Amniotic stem cell (primary cell): ENCODE measurements around the gene COX10.
"Not testable (repeated sequence)": the region's sequence is repeated elsewhere in the genome, so short reads cannot be mapped to it uniquely, and the experiment has no call there.

ENCODE experiments used
- DNase-seq: peaks from one replicate; lab custom pipeline; 2025; lab: John Stamatoyannopoulos, UW

COX10 gene

DNA sequence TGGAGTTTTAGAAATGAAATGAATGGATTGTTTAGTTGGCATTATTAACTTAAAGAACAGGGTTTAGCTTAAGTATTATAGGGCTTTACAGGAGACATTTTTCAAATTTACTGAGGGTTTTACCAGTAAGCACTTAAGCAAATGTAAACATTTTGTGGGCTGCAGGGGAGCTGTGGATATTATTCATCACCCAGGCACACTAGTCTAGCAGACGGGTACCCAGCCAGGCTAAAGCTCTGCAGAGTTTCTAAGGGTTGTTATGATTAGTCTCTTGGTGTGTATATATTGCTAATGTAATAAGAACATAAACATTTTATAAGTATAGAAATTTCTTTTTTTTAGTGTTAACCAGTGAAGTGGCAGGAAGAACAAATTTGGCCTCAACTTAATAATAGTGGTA lies 110.6 kb downstream of the COX10 start:
- DNase-seq, result not testable (repeated sequence)

- DNase-seq, result not testable (repeated sequence)
Measured at GRCh38 chr17:14182084-14182483, 112.8 kb downstream of the COX10 start.

DNA sequence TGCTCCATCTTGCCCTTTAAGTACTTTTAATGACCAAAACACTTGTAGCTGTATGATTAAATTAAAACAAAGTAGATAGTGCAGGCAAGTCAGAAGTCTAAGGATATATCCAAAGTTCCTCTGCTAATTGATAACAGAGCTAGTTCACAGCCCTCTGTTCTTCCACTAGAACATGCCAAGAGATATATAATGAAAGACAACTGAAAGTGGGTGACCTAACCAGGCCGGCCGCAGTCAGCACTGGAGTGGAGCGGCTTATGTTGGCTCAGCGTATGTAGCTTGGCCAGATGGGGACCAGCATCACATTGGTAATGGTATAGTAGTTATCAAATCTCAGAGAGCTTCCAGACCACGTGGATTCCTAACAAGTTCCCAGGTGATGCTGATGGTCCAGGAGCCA lies 115.2 kb downstream of the COX10 start:
- not testable (repeated sequence) for DNase-seq

- DNase-seq, result not testable (repeated sequence)
Measured at GRCh38 chr17:14186443-14186842, 117.1 kb downstream of the COX10 start.

- not testable (repeated sequence) for DNase-seq
Measured at GRCh38 chr17:14190774-14191173, 121.5 kb downstream of the COX10 start.

GRCh38 chr17:14191469-14191868 lies 122.2 kb downstream of the COX10 start:
- DNase-seq, result not testable (repeated sequence)

- not testable (repeated sequence) for DNase-seq
Measured at GRCh38 chr17:14192039-14192438, 122.7 kb downstream of the COX10 start.

GRCh38 chr17:14192636-14193344 lies 123.5 kb downstream of the COX10 start:
- DNase-seq, result not testable (repeated sequence)

- DNase-seq, result no peak
Measured at GRCh38 chr17:14196377-14196997, 127.2 kb downstream of the COX10 start.

DNA sequence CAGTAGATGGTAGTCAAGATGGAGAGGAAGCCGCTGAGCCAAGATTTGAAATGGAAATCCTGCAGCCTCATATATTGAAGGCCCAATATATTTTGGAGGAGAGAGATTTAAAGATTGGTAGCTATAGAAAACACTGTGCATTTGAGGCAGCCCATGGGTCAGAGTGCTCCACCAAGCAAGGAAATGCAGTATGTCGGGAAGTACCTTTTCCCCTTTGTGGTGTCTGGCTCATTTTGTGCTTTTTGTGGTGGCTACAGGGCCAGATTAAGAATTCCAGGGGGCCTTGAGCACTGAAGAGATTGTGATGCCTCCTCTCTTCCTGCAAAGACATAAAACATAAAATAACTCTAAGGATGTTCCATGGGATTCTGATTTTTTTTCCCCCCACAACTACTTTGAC lies 127.8 kb downstream of the COX10 start:
- DNase-seq, result no peak

- DNase-seq, result no peak
Measured at GRCh38 chr17:14197586-14197985, 128.3 kb downstream of the COX10 start.

GRCh38 chr17:14198013-14198412 lies 128.7 kb downstream of the COX10 start:
- DNase-seq, result no peak

DNA sequence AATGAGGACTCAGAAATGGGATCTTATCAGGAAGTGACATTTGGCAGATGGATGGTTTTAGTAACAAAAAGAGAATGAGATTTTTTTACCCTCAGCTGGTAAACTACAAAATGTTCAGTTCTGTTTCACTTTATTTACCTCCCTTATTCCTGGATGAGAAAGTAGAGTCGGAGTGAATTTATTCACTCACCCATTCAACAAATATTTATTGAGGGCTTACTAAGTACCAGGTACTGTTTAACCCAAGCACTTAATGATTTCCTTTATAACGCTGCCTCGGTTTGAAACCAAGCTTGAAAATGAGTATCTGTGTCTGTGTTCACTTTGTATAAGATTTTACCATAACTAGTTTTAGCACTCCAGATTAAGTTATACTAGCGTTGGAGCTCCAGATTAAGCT lies 129.3 kb downstream of the COX10 start:
- DNase-seq, result no peak

DNA sequence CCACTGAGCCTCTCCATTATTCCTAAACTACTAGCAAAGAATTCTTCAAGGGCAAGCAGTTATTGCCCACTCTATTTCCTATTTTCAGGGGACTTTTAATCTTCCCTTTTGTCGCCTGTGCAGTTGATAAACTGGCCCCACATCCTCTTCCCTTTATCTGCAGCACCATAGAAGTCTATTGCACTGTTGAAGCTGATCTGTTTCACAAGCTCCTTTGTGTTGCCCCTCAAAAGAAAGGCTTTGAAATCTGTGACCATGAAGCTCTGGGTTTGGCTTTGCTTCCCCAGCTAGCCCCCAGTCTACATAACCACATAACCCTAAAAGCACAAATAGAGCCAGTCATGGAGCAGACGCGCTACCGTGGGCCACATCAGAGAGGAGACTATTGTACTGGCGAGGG lies 130.3 kb downstream of the COX10 start:
- no peak for DNase-seq

DNA sequence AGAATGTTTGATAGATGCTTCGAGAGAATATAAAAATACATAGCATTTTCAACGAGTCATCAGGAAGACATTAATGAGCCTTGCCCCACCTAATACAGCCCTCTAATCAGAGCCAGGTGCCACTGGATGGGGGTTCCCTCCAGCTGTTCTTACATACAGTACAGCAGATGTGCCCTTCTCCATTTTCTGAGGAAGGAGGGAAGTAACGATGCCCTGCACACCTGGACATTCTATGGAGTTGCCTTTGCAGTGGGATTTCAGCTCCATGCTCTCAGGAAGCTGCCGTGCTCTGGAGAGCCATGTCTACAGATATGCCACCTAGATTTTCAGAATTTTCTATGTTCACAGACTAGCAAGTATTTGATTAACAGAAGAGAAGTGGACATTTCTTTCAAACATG lies 131.1 kb downstream of the COX10 start:
- DNase-seq, result no peak

GRCh38 chr17:14201021-14201987 lies 132.0 kb downstream of the COX10 start:
- no peak for DNase-seq

- no peak for DNase-seq
Measured at GRCh38 chr17:14201988-14202380, 132.7 kb downstream of the COX10 start.

DNA sequence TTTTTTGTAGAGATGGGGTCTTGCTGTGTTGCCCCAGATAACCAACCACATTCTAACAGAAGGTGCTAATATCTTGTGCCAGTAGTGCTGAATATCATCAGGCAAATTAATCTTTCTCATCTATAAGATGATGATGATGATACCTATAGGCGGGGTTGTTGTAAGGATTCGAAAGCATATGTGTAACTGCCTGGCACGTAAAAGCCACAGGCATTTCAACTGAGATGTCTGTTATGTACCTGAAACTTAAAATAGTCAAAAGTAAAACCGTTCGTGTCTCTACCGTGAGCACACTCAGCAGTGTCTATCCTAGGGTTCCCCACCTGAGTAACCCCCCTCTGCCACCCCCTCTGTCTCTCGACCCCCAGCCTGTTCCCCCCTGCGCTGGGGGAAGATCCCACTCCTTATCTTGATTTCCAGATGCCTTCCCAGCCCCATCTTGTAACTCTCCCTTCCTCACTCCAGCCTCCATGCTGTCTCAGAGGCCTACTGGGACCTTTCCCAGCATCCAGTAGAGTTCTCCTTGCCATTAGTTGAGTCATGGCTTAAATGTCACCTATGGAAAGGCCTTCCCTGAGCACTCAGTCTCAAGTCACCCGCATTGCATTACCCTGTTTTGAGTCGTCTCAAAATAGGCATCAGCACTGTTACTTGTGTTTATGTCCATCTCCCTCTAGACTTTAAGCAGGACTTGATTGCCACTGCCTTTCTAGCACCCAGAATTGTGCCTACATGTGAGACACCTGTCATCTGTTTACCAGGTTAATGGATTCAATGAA lies 133.3 kb downstream of the COX10 start:
- no peak for DNase-seq

DNA sequence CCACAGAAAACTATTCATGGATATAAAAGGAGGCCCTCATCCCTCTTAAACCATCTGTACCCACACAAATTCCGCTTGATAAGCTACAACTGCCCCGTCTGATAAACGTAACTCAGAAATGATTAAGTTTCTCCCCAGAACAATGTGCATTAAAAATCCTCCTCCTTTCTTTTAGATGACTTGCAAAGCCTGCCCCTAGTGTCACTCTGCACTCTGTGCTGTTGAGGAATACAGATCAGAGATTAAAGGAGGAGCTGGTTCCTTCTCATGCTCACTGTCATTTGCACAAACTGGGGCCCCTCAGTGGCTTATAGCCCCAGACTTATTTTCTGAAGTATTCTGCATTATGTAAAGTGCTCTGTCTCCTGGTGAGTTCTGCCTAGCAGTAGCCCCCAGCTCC lies 134.1 kb downstream of the COX10 start:
- DNase-seq, result no peak

- no peak for DNase-seq
Measured at GRCh38 chr17:14204084-14204483, 134.8 kb downstream of the COX10 start.

- DNase-seq, result no peak
Measured at GRCh38 chr17:14204546-14204945, 135.2 kb downstream of the COX10 start.

DNA sequence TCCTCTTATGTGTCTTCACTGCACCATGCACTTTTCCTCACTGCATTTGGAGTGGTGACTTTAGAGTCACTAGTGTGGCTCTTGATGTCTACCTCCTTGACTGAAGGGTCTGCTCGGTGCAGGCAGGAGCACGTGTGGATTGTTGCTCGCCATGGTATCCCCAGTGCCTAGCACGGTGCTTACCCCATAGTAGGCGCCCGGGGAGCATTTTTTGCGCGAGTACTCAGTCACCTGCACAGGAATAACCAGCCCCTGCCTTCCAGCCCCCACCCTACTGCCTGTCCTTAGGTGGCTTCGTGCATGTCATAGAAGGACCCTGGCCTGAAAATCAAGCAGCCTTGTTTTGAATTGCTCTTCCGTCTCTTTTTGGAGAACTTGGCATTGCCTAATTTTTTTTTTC lies 136.1 kb downstream of the COX10 start:
- no peak for DNase-seq
